ENCODE results near the gene LAG3.
A peak's percentile ranks its signal among the peaks of the same experiment; 100 is the strongest.

LAG3 gene

DNA sequence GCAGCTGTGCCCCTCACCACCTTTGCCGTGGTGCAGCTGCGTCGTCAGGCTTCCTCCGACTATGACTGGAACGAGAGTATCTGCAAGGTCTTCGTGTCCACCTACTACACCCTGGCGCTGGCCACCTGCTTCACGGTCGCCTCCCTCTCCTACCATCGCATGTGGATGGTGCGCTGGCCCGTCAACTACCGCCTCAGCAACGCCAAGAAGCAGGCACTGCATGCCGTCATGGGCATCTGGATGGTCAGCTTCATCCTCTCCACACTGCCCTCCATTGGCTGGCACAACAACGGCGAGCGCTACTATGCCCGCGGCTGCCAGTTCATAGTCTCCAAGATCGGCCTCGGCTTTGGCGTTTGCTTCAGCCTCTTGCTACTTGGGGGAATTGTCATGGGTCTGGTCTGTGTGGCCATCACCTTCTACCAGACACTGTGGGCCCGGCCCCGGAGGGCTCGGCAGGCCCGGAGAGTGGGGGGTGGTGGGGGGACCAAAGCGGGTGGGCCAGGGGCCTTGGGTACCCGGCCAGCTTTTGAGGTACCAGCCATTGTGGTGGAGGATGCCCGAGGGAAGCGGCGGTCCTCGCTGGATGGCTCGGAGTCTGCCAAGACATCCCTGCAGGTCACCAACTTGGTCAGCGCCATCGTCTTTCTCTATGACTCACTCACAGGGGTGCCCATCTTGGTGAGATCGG is 51.9 kb downstream of the LAG3 start:
- no peak for DNase-seq

DNA sequence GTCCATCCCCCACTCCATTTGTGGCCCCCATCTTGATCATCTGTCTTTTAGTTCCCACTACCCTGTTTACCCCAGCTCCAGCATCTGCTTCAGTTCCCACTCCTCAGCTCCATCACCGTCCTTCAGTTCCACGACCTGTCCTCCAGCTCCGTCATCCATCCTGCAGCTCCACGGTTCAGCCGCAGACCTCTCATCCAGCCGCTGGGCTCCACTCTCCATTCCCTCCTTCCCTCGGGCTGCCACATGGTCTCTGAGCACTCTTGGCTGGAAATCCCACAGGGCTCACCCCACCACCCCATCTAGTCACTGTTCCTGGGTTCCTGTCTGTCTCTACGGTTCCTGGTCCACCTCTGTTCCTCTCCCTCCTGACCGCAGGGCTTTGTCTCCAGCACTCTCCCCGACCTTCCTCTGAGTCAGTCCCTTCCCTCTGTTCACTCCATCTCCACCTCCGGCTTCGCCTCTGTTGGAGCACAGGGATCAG is 52.6 kb downstream of the LAG3 start:
- no peak for DNase-seq

DNA sequence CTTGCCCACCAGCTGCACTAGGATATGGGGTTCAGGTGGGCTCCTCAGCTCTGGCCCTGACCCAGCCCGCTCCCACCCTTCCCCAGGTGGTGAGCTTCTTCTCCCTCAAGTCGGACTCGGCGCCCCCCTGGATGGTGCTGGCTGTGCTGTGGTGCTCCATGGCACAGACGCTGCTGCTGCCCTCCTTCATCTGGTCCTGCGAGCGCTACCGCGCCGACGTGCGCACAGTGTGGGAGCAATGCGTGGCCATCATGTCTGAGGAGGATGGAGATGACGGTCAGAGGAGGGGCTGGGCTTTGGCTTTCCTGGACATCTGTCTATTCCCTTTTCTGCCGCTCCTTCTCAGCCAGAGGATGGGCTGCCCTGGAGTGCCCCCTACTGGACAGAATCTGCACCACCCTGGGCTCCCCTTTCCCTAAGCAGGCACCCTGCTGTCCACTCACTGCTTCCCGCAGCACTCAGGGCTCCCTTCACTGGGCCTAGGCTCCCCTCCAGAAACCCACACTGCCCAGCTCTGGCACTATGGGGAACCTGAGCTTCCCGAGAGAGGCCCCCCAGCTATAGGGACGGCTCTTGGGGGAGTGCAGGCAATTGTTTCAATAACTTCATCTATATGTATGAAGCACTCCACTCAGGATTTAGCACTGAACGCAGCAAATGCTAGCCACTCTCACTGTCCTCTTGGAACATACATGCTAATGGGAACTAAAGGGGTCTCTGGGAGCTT is 53.2 kb downstream of the LAG3 start:
- peak; percentile 82 for DNase-seq

DNA sequence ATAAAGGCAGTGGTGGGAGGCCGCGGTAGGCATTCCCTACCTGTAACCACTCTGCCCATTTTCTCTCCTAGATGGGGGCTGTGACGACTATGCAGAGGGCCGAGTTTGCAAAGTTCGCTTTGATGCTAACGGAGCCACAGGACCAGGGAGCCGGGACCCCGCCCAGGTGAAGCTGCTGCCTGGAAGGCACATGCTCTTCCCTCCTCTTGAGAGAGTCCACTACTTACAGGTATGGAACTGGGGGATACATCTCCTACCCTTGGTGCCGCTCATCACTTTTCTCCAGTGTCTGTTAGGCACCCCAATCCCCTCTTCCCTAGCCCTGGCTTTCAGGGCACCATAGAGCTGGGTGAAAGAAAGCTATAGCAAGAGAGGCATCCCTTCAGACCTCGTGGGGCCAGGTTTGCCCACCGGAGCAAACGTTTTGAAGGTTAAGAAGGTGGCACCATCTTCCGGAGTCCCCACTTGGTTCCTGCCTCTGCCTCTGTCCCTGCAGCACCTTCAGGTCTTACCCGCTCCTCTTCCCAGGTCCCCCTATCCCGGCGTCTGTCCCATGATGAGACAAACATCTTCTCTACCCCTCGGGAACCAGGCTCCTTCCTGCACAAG is 53.9 kb downstream of the LAG3 start:
- no peak for DNase-seq

DNA sequence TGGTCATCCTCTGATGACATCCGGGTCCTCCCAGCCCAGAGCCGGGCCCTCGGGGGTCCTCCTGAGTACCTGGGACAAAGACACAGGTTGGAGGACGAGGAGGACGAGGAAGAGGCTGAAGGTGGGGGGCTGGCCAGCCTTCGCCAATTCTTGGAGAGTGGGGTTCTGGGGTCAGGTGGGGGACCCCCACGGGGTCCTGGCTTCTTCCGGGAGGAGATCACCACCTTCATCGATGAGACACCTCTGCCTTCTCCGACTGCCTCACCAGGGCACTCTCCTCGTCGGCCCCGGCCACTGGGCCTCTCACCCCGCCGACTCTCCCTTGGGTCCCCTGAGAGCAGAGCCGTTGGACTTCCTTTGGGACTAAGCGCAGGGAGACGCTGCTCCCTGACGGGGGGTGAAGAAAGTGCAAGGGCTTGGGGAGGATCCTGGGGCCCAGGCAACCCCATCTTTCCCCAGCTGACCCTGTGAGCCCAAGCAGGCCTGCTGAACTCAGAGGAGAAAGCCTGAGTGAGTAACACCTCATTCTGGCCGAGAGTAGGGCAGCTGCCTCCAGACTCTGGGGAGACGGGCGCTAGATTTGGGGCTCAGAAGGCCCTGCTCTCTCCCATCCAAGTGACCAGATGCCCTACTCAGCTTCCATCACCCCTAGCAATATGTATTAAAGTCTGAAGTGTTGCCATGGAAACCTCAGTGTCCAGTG is 54.6 kb downstream of the LAG3 start:
- no peak for DNase-seq

DNA sequence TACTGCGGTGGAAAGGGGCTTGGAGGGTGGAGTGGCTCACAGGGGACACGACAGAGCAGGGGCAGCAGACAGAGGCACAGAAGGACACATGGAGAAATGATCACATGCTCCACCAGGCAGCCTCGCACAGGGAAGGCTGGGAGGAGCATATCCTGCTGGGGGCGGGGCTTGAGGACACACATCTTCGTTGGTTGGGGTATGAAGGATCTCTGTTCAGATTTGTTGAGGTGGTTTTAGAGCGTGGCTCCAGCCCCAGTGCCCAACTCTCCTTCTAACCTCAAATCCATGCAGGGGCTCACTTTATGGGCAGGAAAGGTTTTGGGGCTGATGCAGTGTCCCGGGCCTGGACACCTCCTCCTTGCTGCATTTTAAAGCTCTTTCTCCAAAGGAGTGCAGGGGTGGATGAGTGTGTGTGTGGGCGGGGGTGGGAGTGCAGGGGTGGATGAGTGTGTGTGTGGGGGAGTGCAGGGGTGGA is 55.2 kb downstream of the LAG3 start:
- peak; percentile 59 for DNase-seq

All from stimulated activated CD4-positive, alpha-beta T cell treated with anti-CD3 and anti-CD28 coated beads, Interleukin-1b, Interleukin-23, amount 100 ng/mL, for 48 hours (primary cell).